ENCODE measurements around the gene MMP17.

The MMP17 gene

GRCh38 chr12:131795064-131795463 lies 33.1 kb upstream of the MMP17 start:
- no peak for TF ChIP-seq CTCF (IDR thresholded peaks at IDR 0.05; ENCODE audit: borderline replicate concordance, insufficient read depth, low read depth, low read length)
- no peak overlapping the region for H3K4me3 ChIP-seq (ENCODE audit: low read depth, low read length)

GRCh38 chr12:131795690-131796410 lies 32.3 kb upstream of the MMP17 start:
- TF ChIP-seq CTCF (IDR thresholded peaks at IDR 0.05; ENCODE audit: borderline replicate concordance, insufficient read depth, low read depth, low read length) = no peak
- no peak overlapping the region for H3K4me3 ChIP-seq (ENCODE audit: low read depth, low read length)

GRCh38 chr12:131796411-131796736 lies 31.8 kb upstream of the MMP17 start:
- no peak for TF ChIP-seq CTCF (IDR thresholded peaks at IDR 0.05; ENCODE audit: borderline replicate concordance, insufficient read depth, low read depth, low read length)
- H3K4me3 ChIP-seq (ENCODE audit: low read depth, low read length) = no peak overlapping the region

DNA sequence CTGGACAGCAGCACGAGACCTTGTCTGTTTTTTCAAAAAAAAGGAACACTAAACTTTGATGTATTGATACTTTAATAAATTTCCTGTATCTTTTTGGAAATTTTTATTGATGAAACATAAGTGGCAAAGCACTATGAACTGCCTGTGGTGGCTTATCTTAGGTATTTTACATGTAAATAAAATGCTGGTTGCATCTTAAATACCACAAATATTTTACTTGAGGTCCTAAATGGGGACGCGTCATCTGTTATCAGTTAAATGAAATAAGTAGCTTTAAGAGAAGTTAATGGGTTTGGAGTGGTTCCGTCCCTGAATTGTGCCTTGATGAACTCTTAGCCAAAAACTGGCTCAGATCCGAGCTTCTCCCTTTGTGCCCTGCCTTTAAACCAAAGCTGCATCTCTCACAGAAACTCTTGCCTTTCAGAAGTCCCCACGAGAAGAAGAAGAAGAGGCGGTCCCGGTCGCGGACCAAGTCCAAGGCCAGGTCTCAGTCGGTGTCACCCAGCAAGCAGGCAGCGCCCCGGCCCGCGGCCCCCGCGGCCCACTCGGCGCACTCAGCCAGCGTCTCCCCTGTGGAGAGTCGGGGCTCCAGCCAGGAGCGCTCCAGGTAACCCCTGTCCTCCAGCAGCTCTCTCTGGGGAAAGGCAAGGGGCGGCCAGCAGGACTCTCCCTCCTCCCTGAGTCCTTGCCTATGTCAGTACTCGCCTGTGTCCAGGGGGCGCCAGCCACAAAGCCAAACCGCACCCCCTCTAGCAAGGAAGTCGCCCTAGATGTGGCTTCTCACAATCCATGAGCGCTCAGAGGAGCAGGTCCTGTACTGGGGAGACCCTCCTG lies 31.2 kb upstream of the MMP17 start:
- H3K4me3 ChIP-seq (ENCODE audit: low read depth, low read length) = no peak overlapping the region
- TF ChIP-seq CTCF (IDR thresholded peaks at IDR 0.05; ENCODE audit: borderline replicate concordance, insufficient read depth, low read depth, low read length) = no peak

- no peak for TF ChIP-seq CTCF (IDR thresholded peaks at IDR 0.05; ENCODE audit: borderline replicate concordance, insufficient read depth, low read depth, low read length)
- H3K4me3 ChIP-seq (ENCODE audit: low read depth, low read length) = no peak overlapping the region
Measured at GRCh38 chr12:131797588-131797934, 30.6 kb upstream of the MMP17 start.

DNA sequence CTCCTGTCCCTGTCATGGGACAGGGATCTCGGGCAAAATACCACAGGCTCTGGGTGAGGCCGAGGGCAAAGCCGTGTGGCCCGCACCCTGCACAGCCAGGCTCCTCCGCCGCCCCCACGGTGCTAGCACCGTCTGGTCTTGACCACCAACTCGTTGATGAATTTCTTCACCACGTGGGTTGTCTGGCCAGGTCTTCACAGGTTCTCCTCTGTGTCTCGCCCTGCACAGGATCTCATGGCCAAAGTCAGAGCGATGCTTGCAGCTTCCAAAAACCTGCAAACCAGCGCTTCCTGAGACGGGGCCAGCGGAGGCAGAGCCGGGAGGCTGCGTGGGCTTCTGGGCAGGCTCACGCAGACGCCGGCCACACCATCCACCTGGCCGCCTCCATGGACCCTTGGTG lies 29.0 kb upstream of the MMP17 start:
- no peak overlapping the region for H3K4me3 ChIP-seq (ENCODE audit: low read depth, low read length)
- no peak for TF ChIP-seq CTCF (IDR thresholded peaks at IDR 0.05; ENCODE audit: borderline replicate concordance, insufficient read depth, low read depth, low read length)
